GM04504 (cell line): ENCODE data around the gene MKNK2.

Experiments
- DNase-seq: peaks from one replicate; pipeline ENCODE4 v3.0.0-alpha.2; 2012; ENCODE audit warnings: low read depth

The MKNK2 gene

DNA sequence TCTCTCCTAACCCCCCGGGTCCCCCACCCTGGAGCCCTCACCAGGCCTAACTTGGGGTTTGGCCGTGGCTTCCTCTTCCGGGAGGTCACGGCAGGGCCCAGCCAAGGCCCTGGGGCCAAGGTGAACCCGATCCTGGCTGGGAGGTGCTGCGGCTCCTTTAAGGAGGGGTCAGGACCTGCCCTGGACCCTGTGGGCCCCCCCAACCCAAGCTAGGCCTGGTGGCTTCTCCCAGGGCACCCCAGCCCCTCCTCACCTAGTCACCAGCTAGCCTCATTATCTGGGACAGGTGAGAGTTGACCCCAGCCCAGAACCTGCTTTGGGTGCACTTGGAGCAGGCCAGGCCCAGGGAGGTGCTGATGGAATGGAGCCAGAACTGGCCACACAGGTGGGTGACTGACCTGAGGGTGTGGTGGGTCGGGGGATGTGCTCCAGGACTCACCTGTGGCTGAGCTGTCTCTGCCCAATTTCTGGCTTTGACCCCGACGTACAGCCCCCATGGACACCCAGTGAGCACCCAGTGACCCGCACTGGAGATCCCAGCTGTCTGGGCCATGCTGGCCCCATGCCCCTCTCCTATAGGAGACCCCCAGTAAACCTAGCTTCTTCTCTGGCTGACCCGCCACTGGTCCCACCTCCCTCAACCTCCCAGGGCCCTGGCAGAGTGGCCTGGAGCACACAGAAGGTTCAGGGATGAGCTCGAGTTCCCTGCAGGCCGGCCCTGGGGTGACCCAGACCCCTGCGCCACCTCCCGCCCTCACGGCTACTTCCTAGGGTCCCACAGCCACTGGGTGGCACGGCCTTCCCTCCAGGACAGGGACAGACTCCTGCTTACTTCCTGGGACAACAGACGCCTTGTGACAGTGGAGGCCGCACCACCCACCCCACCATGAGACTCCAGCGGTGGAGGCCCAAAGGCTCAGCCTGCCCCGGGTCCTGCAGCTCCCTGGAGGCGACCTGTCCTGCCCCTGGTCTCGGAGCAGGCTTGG lies 6.7 kb upstream of the MKNK2 start:
- DNase-seq = no peak

DNA sequence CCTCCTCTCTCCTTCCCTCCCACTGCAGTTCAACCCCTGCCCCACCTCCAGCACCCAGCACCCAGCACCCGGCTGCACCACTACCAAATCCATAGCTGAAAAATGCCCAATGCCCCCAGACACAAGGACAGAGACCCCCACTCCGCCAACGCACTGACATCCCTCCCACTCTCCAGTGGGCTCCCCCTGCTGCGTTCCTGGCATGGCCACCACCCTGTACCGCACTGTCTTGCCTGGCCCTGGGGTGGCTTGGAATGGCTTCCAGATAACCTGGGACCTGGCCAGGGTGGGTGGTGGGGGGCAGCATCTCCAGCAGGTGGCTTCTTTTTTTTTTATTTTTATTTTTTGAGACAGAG lies 5.8 kb upstream of the MKNK2 start:
- DNase-seq = no peak

GRCh38 chr19:2055931-2056836 lies 5.1 kb upstream of the MKNK2 start:
- DNase-seq = peak; percentile 71

DNA sequence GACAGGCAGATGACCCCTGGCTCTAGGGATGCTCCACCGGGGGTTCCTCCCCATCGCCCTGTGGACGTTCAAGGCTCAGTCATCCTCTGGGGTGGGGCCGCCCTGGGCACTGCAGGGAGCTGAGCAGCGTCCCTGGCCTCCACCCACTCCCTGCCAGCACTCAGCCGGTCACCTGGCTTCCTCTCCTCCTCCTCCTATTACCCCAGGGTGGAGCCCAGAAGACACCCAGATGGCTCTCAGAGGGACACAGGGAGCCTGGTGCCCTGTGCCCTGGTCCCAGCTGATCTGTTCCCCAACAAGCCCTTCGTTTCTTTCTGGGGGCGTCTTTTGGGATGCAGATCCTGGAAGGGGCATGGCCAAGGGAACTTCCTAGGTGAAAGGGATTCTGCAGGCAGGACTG lies 3.7 kb upstream of the MKNK2 start:
- no peak for DNase-seq

DNA sequence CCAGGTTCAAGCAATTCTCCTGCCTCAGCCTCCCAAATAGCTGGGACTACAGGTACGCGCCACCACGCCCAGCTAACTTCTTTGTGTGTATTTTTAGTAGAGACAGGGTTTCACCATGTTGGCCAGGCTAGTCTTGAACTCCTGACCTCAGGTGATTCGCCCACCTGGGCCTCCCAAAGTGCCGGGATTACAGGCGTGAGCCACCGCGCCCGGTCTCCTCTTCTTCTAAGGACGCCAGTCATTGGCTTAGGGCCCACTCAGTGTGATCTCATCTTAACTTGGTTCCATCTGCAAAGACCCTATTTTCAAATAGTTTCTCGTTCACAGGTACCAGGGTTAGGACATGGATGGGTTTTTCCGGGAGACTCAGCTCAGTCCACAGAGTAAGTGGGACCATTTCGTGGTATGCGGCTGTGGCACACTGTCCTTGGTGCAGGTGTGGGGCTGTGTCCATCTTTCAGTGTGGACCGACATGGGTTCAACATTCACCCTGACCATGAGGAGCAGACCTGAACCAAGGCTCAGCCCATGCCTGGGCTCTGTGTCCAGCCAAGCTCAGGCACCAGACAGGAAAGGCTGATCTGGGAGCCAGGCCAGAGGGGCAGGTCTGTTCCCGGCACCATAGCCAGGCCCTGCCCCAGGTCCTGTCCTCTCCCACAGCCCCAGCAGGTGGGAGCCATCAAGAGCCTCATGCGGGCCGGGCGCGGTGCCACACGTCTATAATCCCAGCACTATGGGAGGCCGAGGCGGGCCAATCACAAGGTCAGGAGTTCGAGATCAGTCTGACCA lies 2.8 kb upstream of the MKNK2 start:
- no peak for DNase-seq

GRCh38 chr19:2051773-2052704 lies 995 bp upstream of the MKNK2 start:
- no peak for DNase-seq

GRCh38 chr19:2050349-2050990 lies 574 bp downstream of the MKNK2 start:
- DNase-seq = no peak

DNA sequence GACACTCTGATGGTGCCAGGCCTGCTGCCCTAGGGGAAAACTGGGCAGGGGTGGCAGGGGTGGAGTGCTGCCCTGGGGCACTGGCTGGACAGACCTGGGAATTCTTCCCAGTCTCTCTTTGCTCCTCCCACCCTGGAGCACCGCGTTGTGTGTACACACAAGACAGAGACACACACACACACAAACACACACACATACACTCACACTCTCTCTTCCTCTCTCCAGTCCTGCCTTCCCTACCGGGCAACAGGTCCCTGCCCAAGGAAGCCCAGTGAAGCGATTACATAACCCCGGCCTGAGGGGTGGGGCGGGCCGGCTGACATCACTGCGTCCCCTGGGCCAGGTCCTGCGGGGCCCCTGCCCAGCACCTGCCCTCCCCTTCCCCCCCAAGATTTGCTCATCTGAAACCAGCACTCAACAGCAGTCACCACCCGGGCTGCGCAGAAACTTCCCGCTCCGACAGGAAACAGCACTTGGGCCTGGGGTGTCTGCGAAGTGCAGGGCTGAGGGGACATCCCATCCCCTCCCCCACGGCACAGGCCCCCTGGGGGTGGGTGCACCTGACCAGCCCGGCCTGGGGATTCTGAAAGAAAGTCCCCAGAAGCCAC lies 1.2 kb downstream of the MKNK2 start:
- DNase-seq = no peak

- no peak for DNase-seq
Observed at GRCh38 chr19:2048959-2049740, 1.9 kb downstream of the MKNK2 start.

GRCh38 chr19:2048104-2048958 lies 2.7 kb downstream of the MKNK2 start:
- no peak for DNase-seq

DNA sequence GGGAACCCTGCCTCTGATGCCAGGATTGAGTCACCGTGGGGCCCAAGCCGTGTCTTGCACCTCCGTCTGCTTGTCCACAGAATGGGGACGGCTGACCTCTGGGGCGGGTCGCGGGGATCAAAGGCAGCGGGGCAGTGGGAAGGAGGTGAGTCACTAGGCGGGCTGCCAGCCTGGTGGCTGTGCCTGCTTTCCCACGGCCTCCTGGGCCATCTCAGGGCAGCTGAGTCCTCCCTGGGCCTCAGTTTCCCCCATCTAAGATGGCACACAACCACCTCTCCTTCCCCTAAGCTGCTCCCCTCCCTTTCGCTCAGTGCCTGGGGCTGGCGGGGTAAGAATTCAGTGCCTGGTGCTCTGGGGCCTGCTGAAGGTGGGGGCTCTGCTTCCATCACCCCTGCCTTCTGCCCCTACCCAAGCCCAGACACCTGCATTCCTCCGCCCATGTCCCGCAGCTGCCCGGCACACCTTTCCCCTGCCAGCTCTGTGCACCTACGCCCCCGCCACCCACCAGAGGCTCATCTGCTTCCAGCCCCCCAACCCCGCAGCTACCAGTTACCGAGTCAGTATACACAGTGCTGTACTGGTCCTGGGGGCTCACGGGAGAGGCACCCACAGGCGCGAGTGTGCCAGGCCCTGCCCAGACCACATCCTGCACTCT lies 3.5 kb downstream of the MKNK2 start:
- DNase-seq = no peak

DNA sequence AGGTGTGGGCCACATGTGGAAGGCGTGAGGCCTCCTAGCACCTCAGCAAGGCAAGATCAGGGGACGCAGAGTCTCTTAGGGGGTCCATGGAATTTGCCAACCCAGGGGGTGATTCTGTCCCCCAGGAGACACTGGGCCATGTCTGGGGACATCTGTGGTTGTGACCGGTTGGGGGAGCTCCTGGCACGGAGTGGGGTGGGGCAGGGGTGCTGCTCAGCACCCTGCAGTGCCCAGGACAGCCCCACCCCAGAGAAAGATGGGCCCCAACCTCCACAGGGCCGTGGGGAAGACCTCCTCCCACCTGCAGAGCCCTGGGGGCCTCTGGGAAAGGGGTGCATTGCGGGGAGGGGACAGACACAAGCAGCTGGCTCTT lies 4.0 kb downstream of the MKNK2 start:
- DNase-seq = no peak

DNA sequence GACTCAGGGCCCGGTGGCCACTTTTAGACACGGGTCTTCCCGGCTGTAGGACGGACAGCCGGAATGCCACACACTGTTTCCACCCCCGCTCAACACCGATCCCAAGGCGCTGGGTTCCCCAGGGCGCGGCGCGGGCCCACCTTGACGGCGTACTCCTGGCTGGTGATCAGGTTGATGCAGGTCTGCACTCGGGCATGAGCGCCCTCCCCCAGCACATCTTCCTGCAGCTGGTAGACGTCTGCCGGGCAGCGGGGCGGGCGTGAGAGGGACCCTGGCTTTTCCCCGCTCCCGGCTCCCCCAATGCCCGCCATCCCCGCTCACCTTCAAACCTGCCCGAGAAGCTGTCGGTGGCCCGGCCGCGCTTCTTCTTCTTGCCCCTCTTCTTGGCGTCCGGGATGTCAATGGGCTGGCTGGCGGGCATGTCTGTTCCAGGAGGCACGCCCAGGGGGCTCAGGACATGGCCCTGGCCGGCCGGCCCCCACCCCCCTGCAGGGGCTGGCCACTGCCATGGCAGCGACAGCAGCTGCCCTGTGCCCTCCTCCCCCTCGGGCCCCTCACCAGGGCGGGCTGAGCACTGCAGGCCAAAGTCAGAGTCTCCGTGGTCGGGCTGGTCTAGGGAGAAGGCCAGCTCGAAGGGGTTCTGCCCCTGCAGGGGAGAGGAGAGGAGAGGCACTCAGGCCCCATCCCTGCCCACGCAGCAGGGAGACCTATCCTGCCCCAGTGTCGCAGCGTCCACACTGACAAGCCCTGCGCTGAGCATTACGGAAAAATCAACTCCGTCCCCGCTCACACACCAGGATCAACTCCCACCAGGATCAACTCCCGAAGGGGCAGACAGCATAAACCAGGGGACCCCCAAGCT lies 4.8 kb downstream of the MKNK2 start:
- DNase-seq = no peak

DNA sequence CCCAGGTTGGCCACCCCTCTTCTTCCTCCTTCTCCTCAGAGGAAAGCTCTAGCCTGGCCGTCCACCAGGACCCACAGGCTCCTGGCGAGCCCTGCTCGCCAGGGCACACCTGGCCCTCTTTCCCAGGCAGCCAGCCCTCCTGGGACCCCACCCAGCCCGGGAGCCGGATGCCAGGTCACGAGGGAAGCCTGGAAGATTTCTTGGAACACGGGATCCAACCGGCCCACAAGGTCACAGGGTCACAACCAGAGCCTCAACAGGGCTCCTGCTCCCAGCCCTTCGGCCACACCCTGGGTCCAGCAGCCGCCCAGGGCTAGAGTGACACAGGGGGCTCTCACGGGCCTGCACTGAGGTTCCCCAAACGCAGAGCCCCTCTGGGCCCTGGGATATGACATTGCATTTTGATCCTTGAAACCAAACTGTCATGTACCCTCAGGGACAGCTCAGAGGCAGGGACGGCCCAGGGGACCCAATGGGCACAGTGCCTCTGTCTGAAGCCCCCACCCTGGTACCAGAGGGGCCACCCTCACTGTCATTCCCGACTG lies 5.5 kb downstream of the MKNK2 start:
- DNase-seq = no peak

DNA sequence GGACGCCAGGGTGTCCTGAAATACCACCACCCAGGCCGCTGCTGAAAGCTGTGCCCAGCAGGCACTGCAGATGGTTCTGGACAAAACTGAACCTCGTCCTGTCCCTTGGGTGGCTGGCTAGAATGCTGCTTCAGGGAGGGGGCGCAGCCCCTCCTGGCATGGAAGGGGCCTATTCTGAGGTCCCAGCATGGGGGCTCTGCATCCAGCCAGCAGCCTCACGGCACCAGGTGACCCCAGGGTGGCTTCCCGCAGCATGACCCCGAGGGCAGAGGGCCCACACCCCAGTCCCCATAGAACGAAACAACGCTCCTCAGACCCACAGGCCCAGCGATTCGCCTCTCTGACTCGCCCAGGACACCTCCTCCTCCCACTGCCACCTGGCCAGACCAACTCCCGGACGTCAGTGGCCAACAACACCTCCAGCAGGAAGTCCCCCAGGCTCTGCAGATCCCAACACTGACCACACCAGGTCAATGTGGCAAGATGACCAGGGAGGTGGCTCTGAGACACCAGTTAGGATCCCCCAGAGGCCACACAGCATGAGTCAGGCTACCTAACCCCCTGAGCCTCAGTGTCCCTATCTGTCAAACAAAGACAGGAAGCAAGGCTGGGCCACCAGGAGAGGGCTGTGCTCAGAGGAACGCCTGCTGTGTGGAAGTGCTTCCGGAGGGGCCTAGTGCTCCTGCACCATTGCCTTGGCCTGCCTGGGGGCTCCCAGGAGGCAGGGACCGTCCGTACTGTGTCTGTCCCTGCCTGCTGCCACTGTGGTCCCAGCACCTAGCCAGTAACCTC lies 6.1 kb downstream of the MKNK2 start:
- no peak for DNase-seq
